DMS79 (cell line): ENCODE data around the gene GARIN5A.
"Not testable (repeated sequence)": the region's sequence is repeated elsewhere in the genome, so short reads cannot be mapped to it uniquely, and the experiment has no call there.

Source experiments
- DNase-seq: peaks from one replicate; lab custom pipeline; 2025; lab: John Stamatoyannopoulos, UW

Gene GARIN5A

DNA sequence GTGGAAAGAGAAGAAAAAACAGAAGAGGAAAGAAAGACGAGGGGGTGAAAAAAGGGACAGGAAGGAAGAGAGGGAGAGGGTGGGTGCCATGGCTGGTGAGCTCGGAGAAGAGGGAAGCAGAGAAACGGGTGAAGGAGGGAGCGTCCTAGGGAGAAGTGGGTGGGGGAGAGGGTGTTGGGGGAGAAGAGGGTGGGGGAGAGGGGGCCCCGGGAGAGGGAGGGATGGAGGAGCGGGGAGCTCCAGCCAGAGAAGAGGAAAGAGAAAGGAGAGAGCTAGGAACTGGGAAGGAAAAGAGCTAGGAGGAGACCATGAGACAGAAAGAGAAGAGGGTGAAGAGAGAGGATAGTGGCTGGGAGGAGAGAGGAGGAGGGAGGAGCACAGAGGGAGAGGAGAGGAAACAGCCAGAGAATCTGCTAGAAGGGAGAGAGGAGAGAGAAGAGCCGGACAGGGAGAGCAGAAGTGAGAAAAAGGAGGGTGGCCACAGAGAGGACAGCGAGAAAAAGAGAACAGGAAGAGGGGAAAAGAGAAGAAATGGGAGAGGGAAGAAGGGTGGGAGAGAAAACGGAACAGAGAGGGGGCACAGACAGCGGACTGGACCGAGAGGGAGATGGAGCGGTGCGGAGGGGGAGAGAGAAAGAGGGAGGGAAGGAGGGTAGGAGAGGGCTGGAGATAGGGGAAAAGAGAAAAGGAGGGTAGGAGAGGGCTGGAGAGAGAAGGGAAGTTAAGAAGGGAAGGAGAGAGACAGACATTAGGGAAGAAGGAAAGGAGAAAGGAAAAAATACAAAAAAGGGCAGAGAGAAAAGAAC is 11.9 kb upstream of the GARIN5A start:
- DNase-seq = no peak

DNA sequence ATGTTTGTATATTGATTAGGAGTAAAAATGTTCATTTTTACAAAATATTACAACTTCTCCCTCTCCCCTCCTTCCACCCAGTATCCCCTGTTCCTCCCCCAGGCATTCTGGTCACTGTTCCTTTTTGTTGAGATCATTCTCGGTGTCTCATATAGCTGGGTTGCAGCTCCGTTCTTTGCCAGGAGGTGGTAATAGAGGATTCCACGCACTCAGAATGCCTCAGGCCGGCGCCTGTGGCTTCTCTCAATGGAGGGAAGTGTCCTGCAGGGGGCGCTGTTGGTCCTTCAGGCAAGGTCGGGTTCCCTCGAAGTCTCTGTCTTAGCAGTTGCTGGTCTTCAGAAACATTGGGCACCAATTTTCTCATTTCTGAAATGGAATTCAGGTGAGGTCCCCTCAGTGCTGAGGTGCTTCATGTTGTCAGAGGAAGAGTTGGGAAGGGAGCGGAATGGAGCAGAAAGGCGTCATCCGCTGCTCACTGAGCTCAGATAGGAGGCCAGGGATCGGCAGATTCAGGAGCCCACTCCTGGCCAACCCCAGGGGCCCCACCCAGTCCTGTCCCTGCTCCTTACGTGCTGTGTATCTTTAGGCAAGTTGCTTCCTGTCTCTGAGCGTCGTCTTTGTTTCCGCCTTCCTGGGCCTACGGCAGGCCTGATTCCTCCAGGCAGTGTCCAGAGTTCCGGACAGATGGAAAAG is 10.3 kb upstream of the GARIN5A start:
- DNase-seq = no peak

DNA sequence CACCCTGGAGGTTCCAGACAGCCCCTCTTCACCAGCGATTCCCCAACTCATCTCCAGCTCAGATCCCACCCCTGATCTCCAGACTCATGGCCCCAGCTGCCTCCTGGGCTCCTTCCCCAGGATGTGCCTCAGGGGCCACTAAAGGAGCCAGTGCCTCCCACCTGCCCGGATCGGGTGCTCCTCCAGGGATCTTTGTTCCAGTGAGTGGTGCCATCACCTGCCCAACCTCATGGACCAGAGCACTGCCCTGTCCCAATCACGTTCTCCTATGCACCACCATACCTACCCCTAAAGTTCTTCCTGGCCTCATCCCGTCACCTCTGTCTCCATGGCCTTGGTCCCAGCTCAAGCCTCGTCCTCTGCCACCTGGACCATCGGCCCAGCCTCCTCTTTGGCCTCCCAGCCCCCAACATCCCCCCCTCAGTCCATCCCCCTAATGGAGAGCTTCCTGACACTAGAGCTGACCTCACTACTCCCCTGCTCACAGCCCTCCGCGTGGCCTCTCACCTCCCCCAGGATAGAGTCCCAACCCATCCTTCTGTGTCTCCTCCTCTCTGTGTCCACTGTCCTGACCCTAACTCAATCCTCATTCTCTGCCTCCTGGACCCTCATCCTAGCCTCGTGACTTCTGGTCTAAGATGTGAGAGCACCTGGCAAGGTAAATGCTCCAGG is 8.8 kb upstream of the GARIN5A start:
- no peak for DNase-seq

DNA sequence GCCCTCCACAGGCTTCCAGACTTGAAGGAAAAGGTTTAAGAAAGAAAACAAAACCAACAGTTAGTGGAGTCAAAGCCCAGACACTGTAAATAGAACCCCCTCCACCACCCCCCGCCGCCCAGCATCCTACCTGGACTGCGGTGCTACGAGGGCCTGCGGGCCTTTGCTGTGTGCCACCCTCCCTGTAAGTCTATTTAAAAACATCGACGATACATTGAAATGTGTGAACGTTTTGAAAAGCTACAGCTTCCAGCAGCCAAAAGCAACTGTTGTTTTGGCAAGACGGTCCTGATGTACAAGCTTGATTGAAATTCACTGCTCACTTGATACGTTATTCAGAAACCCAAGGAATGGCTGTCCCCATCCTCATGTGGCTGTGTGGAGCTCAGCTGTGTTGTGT is 6.3 kb upstream of the GARIN5A start:
- no peak for DNase-seq

DNA sequence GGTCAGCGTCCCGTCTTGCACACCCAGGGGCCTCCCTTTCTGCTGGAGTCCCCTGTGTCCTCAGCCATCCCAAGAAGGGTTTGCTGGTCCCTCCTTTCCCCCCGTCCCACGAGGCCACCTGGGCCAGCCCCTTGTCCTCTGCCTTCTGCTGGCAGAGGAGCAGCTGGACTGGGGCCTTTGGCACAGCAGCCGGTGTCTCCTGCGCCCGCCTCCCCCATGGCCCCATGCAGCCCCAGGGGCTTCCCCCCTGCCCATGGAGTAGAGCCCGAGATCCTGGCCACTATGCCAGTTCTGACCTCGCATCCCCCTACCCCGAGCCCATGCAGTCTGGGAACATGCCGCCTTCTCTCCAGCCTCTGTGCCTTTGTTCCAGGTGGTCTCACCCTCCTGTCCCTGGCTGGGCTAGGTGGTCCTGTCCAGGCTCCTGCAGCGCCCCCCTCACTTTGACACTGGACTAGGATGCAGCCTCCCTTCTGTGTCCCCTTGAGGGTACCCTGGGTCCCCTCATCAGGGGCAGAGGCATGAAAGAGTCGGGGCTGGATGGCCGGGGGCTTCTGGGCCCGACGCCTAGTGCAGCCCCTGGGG is 5.7 kb upstream of the GARIN5A start:
- no peak for DNase-seq

DNA sequence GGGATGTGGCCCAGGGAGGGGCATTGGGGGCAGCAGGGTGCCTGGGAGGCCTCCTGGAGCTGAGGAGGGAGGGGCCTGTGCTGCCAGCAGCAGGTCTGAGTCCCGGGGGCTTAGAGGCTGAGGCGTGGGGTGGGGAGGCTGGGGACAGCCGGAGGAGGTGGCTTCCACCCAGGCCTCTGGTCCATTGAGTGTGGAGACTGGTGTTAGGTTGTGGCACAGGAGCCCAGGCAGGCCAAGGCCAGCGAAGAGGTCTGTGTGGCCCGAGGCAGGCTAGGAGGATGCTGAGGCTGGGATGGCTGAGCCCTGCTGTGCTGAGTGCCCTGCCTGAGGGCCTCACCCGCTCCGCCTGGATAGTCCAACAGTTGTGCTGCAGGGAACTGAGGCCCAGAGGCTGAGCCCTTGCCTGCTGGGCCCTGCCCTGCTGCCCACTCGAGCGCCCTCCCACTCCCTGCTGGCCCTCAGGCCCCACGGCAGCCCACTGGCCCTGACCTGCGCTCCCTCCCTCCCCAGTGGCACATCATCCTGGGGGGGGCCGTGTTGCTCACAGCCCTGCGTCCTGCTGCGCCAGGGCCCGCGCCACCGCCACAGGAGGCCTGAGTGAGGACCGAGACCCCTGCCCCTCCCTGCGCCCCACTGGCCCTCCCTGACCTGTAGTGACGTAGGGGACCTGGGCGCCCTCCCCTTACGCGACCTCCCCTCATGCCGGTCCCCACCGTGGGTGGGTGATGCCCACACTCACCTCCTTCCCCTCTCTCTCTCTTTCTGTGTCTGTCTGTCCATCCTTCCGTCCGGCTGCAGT is 4.9 kb upstream of the GARIN5A start:
- no peak for DNase-seq

DNA sequence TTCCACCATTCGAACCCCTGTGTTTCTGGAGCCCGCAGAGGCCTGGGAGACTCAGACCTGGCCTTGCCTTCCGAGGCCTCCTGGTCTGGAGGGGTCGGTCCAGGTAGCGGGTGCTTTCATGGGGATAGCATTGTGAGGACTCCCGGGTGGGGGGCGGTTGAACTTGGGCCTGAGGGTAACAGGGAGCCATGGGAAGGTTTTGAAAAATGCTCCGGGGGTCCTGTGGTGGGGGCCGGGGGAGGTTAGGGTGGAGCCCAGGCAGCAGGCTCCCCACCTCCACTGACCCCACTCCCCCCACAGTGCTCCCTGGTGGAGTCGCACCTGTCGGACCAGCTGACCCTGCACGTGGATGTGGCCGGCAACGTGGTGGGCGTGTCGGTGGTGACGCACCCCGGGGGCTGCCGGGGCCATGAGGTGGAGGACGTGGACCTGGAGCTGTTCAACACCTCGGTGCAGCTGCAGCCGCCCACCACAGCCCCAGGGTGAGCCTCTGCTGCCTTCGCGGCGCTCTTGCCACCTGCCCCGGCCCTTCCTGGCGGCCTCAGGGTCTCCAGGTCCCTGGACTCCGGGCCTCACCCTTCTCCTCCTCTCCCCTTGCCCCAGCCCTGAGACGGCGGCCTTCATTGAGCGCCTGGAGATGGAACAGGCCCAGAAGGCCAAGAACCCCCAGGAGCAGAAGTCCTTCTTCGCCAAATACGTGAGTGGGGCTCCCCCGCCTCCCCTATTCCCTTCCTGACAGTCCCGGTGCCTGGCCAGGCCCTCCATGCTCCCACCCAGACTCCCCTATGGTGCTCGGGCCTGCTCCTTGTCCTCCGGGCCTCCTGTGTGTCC is 3.8 kb upstream of the GARIN5A start:
- DNase-seq = no peak

DNA sequence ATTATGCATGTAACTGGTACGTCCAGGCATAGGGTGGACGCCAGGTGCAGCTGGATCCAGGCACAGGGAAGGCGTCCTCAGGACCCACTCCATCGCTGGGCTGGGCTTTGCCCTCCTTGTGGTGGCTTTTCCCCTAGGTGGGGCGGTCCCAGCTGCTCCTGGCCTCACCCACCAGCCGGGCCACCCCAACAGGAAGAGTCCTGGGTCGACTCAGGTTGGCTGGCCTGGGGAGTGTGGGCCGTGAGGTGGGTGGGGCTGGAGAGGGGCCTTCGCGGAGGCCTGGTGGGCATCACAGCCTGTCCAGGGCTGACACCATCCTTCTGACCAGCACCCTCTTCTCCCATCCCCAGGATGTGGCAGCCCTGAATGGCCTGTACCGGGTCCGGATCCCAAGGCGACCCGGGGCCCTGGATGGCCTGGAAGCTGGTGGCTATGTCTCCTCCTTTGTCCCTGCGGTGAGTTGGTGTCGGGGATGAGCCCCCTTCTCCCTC is 3.2 kb upstream of the GARIN5A start:
- no peak for DNase-seq

DNA sequence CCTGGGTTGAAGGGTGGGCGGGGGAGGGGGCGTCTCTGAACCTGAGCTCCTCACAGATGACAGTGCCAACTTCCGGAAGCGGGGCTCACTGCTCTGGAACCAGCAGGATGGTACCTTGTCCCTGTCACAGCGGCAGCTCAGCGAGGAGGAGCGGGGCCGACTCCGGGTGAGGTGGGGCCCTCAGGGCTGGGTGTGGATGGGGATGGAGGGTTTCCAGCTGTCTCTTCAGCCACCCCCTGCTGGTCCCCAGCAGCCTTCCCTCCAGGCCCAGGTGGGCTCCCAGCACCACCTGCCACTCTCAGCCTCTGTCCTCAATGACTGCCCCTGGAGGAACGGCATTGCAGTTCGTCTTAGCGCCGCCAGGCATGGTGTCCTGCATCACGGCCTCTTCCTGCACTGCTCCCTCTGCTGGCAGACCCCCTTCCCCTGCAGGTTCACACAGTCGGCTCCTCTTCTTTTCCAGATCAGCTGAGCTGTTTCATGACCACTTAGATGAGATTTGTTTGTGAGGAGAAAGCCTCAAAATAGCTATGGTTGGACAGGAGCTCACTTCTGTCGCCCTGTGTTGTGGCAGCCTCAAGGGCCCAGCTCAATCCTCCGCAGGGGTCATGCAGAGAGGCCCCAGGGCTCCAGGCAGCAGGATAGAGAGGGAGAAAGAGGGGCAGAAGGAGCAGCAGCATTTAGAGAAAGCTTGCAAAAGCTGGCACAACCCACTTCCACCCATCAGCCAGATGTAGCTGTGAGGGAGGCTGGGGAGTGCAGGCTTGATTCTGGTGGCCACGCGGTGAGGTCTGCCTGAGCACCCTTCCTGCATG is 2.5 kb upstream of the GARIN5A start:
- no peak for DNase-seq

DNA sequence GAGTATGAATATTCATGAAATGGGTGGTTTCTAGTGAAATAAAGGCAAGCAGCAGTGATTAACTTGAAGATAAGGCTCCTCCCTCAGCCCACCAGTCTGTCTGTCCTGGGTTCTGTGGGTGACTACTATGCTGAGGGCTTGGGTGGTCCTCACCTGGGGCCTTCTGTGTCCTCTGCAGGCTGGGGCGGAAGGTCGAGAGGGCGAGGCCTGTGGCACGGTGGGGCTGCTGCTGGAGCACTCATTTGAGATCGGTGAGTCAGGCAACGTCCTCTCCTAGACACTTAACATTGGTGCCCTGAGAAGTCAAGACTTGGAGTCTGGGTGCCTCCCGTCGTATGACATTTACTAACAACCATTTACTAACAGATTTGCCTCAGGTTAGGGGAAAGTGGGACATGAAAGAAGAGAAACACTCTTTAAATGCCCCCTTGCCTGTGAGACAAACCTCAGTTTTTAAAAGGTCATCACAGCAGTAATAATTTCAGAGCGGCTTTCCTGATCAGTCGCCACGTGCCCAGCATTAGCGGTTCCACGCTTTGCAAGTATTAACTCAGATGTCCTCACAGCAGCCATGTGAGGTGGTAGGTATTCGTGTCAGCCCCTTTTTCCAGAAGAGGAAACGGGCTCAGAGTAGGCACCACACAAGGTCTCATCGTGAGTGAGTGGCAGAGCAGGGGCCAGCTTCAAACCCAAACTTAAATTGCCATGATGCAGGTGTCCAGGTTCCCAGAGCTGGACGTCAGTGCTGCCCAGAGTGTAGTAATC is 1.3 kb upstream of the GARIN5A start:
- DNase-seq = no peak

DNA sequence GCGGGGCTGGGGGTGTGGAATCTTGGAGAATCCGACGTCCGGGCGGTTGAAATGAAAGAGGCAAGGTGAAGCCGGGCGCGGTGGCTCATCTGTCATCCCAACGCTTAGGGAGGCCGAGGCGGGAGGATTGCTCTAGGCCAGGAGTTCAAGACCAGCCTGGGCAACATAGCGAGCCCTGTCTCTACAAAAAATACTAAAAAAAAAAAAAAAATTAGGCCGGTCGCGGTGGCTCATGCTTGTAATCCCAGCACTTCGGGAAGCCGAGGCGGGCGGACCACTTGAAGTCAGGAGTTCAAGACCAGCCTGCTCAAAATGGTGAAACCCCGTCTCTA is 225 bp upstream of the GARIN5A start:
- DNase-seq = no peak

DNA sequence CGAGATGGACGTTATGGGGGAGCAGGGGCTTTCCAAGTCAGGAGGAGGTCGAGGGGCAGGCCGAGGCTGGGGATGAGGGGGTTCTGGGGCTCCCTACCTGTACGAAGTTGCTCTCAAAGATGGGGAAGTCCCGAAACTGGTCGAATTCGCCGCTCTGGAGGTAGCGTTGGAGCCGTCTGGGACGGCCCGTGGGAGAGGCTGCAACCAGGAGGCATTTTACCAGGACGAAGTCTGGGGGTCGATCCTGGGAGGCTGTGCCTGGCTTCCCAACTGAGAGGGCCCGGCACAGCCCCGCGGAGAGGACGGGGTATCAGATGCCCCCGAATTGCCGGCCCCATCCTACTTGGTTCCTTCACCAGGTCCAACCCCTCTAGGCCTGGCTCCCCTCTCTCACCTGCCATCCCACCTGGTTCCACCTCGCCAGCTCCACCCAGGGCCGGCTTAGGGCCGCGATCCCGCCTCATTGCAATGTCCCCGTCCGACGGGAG is 868 bp downstream of the GARIN5A start:
- no peak for DNase-seq

DNA sequence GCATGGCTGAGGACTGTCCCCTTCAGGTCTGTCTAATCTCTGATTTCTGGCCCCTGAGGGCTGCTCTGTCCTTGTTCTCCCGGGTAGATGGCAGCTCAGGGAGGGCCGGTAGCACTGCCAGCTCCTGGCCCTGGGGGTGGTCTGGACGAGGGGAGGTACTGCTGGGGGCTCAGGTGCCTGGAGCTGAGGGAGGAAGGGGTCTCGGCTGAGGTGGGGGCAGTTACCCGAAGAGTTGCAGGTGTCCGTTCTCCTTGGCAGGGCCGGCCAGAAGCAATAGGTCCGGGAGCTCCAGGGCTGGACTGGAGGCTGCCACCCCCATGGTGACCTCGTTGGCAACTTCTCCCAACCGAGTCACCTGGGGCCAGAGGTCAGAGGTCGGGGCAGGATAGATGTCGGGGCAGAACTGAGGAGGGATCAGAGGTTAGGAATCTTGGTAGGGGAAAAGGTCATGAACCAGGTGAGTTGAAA is 1.5 kb downstream of the GARIN5A start:
- no peak for DNase-seq

DNA sequence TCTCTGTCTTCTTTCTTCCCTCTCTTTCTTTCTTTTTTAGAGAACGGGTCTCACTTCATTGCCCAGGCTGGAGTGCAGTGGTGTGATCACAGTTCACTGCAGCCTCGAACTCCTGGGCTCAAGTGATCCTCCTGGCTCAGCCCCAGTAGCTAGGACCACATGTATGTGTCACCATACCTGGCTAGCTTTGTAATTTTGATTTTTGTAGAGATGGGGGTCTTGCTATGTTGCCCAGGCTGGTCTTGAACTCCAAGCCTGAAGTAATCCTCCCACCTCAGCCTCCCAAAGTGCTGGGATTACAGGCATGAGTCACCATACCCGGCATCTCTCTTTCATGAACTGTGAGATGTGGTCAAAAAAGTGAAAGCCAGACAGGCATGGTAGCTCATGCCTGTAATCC is 3.3 kb downstream of the GARIN5A start:
- DNase-seq = not testable (repeated sequence)

DNA sequence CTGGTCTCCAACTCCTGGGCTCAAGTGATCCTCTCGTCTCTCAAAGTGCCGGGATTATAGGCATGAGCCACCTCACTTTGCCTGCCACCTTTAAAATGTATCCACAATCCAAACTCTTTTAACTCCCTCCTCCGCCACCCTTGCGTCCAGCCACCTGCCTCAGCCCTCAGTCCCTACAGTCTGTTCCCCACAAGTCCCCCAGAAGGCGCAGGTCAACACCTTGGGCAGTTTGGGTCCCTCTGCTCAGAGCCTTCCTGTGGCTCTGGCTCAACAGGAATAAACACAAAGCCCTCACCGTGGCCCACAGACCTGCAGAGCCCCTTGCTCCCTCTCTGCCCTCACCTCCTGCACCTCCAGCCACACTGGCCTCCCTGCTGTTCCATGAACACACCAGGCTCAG is 7.8 kb downstream of the GARIN5A start:
- DNase-seq = no peak

DNA sequence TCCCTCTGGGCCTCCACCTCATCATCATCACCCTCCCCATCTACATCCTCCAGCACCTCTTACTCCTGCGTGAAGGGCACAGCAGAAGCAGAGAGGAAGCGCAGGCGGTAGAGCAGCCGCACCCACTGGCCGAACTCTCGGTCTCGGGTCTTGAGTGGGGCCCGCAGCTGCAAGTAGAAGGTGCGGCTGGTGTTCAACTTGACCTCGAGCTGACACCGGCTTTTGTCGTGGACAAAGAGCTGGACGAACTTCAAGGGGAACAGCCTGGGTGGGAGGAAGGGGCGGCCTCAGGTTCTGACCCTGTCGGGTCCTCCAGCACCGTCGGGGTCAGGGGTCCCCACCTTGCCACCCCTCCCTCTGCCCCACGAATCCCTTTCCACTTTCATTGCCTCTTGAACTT is 9.1 kb downstream of the GARIN5A start:
- no peak for DNase-seq

DNA sequence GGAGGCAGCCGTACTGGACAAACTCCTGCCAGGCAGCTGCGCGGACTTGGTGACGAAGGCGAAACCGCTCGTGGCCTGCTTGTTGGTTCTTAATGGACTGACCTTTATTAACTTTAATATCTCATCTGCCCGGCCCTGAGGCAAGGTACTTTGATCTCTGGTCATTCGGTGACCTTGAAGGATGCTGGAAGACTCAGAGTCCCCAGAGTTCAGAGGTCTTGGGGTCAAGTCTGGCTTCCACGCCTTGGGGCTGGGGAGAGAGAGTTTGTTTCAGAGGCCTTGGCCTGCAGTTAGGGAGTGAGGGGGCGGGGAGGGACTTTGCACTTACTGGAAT is 10.0 kb downstream of the GARIN5A start:
- DNase-seq = no peak

DNA sequence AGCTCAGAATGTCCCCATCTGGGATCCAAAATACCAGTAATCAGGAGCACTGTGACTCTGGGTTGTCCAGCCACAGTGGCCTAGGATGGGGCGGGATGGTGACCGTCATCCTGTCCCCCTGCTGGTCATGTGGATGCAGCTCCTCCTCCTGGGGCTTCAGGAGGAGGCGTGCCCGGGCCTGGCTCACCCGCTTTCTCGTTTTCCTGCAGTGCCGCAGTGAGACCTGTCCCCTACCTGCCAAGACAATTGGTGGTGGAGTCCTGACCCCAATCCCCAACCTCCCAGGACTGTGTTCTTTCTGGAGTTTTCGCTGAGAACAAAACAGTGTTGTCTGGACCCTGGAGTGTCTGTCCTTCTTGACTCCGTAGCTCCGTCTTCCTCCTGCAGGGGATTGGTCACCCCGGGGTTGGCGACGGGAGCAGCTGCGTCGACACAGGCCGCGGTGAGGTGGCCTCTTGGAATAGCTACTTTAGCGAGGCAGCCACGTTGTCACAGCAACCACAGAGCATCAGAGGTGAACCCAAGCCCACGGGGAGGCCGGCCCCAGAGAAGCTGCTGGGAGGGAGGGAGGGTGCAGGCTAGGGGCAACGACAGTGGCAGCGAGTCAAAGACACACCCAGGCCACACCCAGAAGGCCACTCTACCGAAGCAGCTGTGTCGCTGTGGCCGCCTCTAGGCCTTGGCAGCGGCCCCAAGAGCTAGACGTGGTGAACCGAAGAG is 10.5 kb downstream of the GARIN5A start:
- peak; percentile 92 for DNase-seq

DNA sequence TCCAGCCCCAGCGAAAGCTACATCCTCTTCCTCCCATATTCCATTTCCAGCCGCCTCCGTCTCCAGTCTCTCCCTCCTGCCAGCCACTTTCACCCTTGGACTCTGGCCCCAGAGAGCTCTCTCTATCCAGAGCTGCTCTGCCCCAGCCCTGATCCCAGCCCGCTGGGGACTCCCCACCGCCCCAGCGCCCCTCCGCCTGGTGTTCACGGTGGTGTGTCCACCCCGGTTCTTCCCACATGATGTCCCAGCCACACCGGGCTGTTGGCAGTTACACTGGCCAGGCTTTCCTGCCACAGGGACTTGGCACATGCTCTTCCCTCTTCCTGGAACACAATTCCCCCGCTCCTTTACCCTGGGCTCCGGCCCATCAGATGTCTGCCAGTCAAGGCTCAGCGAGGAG is 11.6 kb downstream of the GARIN5A start:
- no peak for DNase-seq
